Stimulated activated CD4-positive, alpha-beta T cell treated with anti-CD3 and anti-CD28 coated beads, Interleukin-1b, Interleukin-23, amount 100 ng/mL, for 4 hours (primary cell): ENCODE data around the gene ABCA6.
"Not testable (repeated sequence)": the region's sequence is repeated elsewhere in the genome, so short reads cannot be mapped to it uniquely, and the experiment has no call there.

Experiments
- DNase-seq, 2 donors: peaks; one replicate each; pipeline ENCODE4 v3.0.0-alpha.2; 2020; ENCODE audit warnings: low read depth in 2 of 2

ABCA6 gene

GRCh38 chr17:69073392-69073791 lies 68.3 kb downstream of the ABCA6 start:
- DNase-seq, result not testable (repeated sequence)

DNA sequence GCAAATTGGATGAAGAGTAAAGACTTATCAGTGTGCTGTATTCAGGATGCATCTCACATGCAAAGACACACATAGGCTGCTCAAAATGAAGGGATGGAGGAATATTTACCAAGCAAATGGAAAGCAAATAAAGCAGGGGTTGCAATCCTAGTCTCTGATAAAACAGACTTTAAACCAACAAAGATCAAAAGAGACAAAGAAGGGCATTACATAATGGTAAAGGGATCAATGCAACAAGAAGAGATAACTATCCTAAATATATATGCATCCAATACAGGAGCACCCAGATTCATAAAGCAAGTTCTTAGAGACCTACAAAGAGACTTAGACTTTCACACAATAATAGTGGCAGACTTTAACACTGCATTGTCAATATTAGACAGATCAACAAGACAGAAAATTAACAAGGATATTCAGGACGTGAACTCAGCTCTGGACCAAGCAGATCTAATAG lies 68.9 kb downstream of the ABCA6 start:
- not testable (repeated sequence) for DNase-seq

GRCh38 chr17:69071233-69071586 lies 70.5 kb downstream of the ABCA6 start:
- DNase-seq, result not testable (repeated sequence)

DNA sequence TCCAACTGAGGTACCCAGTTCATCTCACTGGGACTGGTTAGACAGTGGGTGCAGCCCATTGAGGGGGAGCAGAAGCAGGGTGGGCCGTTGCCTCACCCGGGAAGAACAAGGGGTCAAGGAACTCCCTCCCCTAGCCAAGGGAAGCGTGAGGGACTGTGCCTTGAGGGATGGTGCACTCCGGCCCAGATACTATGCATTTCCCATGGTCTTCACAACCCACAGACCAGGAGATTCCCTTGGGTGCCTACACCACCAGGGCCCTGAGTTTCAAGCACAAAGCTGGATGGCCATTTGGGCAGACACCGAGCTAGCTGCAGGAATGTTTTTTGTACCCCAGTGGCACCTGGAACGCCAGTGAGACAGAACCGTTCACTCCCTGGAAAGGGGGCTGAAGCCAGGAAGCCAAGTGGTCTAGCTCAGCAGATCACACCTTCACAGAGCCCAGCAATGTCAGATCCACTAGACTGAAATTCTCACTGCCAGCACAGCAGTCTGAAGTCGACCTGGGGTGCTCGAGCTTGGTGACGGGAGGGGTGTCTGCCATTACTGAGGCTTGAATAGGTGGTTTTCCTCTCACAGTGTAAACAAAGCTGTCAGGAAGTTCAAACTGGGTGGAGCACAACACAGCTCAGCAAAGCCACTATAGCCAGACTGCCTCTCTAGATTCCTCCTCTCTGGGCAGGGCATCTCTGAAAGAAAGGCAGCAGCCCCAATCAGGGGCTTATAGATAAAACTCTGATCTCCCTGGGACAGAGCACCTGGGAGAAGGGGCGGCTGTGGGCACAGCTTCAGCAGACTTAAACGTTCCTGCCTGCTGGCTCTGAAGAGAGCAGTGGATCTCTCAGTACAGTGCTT lies 71.1 kb downstream of the ABCA6 start:
- not testable (repeated sequence) for DNase-seq

DNA sequence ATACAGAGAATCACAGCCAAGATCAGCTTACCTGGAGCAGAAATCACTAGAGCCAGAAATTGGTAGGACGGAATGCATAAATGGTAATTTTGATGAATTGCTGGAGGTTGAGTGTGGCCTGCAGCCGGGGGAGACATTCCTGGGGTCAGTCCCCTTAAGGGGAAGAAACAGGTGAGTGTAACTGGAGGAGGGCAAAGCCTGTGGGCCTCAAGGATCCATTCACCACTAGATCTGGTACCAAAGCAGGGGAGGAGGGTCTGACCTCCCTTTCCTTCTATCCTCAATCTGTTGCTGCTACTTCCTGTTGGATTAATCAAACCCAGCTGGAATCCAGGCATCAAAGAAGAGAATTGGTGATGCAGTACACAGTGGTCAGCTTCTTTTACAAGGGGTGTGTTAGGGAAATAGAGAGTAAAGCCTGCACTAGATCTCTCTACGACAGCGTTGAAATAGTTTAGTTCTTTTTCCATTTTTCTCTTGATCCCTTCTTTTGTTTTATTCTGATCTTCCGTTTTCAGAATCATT lies 72.4 kb downstream of the ABCA6 start:
- no peak for DNase-seq

DNA sequence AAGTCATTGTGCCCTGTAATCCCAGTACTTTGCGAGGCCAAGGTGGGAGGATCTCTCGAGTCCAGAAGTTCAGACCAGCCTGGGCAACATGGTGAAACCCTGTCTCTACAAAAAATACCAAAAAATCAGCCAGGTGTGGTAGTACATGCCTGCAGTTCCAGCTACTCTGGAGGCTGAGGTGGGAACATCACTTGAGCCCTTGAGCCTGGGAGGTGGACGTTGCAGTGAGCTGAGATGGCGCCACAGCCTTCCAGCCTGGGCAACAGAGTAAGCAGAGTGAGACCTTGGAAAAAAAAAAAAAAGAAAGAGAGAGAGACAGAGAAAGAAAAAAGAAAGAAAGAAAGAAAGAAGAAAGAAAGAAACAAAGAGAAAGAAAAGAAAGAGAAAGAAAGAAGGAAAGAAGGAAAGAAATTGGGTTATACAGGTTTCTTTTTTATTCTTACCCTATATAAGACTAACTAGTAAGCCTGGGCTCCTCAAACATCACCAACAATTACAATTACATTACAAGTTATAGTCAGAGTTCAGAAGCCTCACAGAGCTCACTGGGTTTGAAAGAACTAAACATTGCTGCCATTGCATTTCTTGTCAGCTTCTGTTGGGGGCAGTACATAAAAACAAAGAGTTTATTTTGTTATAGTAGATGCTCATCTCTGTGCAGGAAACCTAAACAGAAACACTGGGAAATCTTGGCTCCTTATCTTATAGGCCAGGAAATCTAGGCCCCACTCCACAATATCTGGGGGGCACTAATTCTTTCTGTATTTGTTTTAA lies 74.2 kb downstream of the ABCA6 start:
- DNase-seq, result no peak

DNA sequence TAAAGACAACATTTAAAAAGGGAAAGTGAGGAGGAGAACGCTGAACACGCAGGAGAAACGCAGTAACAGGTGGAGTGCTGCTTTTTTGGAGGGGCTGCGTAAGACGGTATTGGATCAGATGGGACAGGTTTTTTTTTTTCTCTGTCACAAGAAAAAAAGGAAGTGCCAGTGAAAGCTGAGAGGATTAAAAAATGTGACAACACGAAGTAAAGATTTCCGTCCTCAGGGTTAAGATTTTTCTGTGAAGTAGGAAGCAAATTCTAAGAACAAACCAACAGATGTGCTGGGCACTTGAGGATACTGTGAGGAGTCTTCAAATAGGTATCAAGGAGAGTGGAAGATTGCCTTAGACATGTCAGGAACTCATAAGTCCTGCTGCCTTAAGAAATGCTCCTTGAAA lies 75.2 kb downstream of the ABCA6 start:
- DNase-seq, result no peak

- DNase-seq, result no peak
Observed at GRCh38 chr17:69065113-69065512, 76.6 kb downstream of the ABCA6 start.

- DNase-seq, result no peak
Observed at GRCh38 chr17:69064476-69064875, 77.2 kb downstream of the ABCA6 start.

DNA sequence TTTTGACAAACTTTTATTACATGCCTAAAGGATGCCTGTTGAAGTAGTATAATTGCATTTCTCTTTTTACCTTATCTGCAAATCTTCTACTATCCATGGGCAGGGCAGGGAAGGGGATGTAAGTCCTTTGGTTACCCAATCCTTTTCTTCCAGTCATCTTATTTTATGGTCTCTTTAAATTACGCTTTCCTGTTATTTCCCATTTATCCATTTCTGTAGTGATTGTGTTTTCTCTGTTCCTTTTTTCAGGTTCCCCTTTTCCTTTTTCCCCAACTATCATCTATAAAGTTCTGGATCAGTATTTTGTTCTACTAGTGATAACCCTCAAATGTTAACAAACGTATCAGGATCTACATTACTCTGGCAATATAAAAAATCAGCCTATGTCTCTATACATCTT lies 77.7 kb downstream of the ABCA6 start:
- DNase-seq, result no peak

DNA sequence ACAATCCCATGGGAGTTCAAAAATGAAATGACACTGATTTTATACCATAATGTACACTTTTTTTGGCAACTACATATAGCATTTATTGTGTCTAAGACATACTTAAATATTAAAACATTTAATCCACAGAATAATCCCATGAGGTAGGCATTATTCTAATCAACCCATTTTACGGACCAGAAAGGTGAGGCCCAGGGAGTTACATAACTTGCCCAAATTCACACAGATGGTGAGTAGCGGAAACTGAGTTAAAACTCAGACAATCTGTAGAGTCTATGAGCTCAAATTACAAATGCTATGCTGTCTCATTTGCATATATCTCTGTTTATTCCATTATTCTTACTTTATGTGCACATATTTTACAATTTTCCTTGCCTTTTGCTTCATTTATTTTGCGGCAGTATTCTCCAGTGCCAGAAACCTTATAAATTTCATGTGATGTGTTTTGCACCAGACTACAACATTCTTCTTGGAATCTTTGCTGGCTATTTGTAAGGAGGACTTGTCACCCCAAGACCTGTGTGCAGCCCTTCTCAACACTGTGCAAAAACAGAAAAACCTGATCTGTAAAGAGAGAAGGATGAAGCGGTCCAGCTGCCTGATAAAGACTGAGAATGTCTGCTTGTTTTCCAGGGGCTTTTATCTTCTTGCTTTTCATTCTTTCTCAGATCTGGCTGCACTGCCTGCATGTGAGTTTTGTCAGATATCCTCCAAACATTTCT lies 78.7 kb downstream of the ABCA6 start:
- no peak for DNase-seq

GRCh38 chr17:69061721-69062556 lies 79.8 kb downstream of the ABCA6 start:
- no peak for DNase-seq

- no peak for DNase-seq
Observed at GRCh38 chr17:69060822-69061221, 80.9 kb downstream of the ABCA6 start, which contains the start of gene ABCA9. Gene ABCA9 (minus strand): TSS chr17:69060927. CDS start chr17:69051126, 9,801 bp downstream.

GRCh38 chr17:69059458-69060175 lies 82.1 kb downstream of the ABCA6 start:
- no peak for DNase-seq

- no peak for DNase-seq
Observed at GRCh38 chr17:69058165-69058564, 83.5 kb downstream of the ABCA6 start.

GRCh38 chr17:69057280-69057679 lies 84.4 kb downstream of the ABCA6 start:
- no peak for DNase-seq

- DNase-seq, result no peak
Observed at GRCh38 chr17:69056179-69056823, 85.4 kb downstream of the ABCA6 start.

- no peak for DNase-seq
Observed at GRCh38 chr17:69055334-69055733, 86.4 kb downstream of the ABCA6 start.

GRCh38 chr17:69050999-69051775 lies 90.5 kb downstream of the ABCA6 start:
- no peak for DNase-seq
